HCT116 (cell line): ENCODE data around the gene PANK4. TPM values are rescaled to one million over a fixed set of nuclear protein-coding genes. Genes with fewer than 3 reads are reported as not detected.
A peak's percentile ranks its signal among the peaks of the same experiment; 100 is the strongest.

ENCODE experiments used
- ATAC-seq: fragments of 200-7000 bp; cut with Tn5 transposase; 2 replicates; pipeline ENCODE4 v1.9.1; 2020; ENCODE audit warnings: mild to moderate bottlenecking, moderate library complexity
- BruUV-seq: library from RNA; stranded (reverse); fragments of 400-500 nt; replicated peaks from 2 replicates; lab custom pipeline; 2021; lab: Mats Ljungman, UMichigan
- CTCF ChIA-PET: fragments of 300-600 bp; sonication (Branson Sonifier 250); formaldehyde crosslinking; loops from one replicate; lab custom pipeline; 2021; ENCODE audit warnings: antibody characterized with exemption; lab: Charles Lee
- POLR2A ChIA-PET: fragments of 300-600, 350-600 bp; sonication (Branson Sonifier 250); formaldehyde crosslinking; loops from one replicate; lab custom pipeline; 2021; ENCODE audit warnings: antibody characterized with exemption; lab: Charles Lee
- RAD21 ChIA-PET, 2 experiments: fragments of 300-600 bp; sonication (Branson Sonifier 250); formaldehyde crosslinking; loops; one replicate each; lab custom pipeline; 2023; ENCODE audit warnings: low total read pairs in 2 of 2; ENCODE audit not compliant: uncharacterized antibody in 2 of 2, unreplicated experiment in 2 of 2, low non-redundant PET in 1 of 2; lab: Charles Lee
- DNase-seq: peaks from one replicate; pipeline ENCODE4 v3.0.0-alpha.2; 2010; ENCODE audit warnings: low read depth, low spot score
- H2AFZ ChIP-seq: fragments of 200-600 bp; shearing (Covaris generic), sonication (generic); 2 replicates; pipeline ENCODE4 v1.6.1; 2017; ENCODE audit warnings: low read depth, mixed run types, mixed read lengths, antibody characterized with exemption, low read length; ENCODE audit not compliant: poor library complexity, severe bottlenecking
- H3K27ac ChIP-seq: 2 replicates; pipeline ENCODE4 v1.5.1; 2012; ENCODE audit warnings: low read depth, low read length
- H3K27me3 ChIP-seq: fragments of 200-600 bp; sonication (generic); 2 replicates; pipeline ENCODE4 v1.6.1; 2016; ENCODE audit warnings: mixed run types, low read length, mixed read lengths; ENCODE audit not compliant: insufficient read depth
- H3K36me3 ChIP-seq, 2 experiments: fragments of 200-500 bp in 1 of 2; fragments of 200-600 bp in 1 of 2; sonication (Bioruptor generic) in 1 of 2; sonication (generic) in 1 of 2; 2 replicates each; pipeline versions ENCODE4 v1.5.1 to v1.6.1; 2014 to 2016; ENCODE audit warnings: low read length in 2 of 2, inconsistent platforms in 1 of 2, mixed read lengths in 1 of 2, mixed run types in 1 of 2; ENCODE audit not compliant: insufficient read depth in 2 of 2, control insufficient read depth in 1 of 2
- H3K4me1 ChIP-seq, 2 experiments: fragments of 200-600 bp in 1 of 2; sonication (generic) in 1 of 2; 2 replicates each; pipeline versions ENCODE4 v1.5.1 to v1.6.1; 2012 to 2017; ENCODE audit warnings: low read length in 2 of 2, inconsistent platforms in 1 of 2, mild to moderate bottlenecking in 1 of 2, mixed read lengths in 1 of 2, mixed run types in 1 of 2, moderate library complexity in 1 of 2; ENCODE audit not compliant: insufficient read depth in 2 of 2, control insufficient read depth in 1 of 2
- H3K4me2 ChIP-seq: fragments of 200-600 bp; sonication (generic); 2 replicates; pipeline ENCODE4 v1.6.1; 2017; ENCODE audit warnings: mixed run types, low read length, mixed read lengths
- H3K4me3 ChIP-seq, 2 experiments: fragments of 200-600 bp in 1 of 2; sonication (generic) in 1 of 2; replicated peaks in 1 of 2; 2 replicates each; pipeline ENCODE4 v1.5.1; 2011 to 2016; ENCODE audit warnings: low read length in 2 of 2, control low read depth in 1 of 2, low read depth in 1 of 2, mild to moderate bottlenecking in 1 of 2, mixed read lengths in 1 of 2, mixed run types in 1 of 2
- H3K79me2 ChIP-seq: fragments of 200-600 bp; sonication (generic); 2 replicates; pipeline ENCODE4 v1.6.1; 2017; ENCODE audit warnings: mild to moderate bottlenecking, mixed run types, low read length, moderate library complexity, mixed read lengths; ENCODE audit not compliant: insufficient read depth
- H3K9ac ChIP-seq: fragments of 200-600 bp; sonication (generic); 2 replicates; pipeline ENCODE4 v1.6.1; 2016; ENCODE audit warnings: low read length, mixed read lengths
- H3K9me2 ChIP-seq: fragments of 200-600 bp; sonication (generic), shearing (Covaris generic); 2 replicates; pipeline ENCODE4 v1.6.1; 2017; ENCODE audit warnings: mixed run types, mild to moderate bottlenecking, moderate library complexity; ENCODE audit not compliant: insufficient read depth
- H3K9me3 ChIP-seq, 2 experiments: fragments of 200-500 bp in 1 of 2; fragments of 200-600 bp in 1 of 2; sonication (Bioruptor generic) in 1 of 2; sonication (generic) in 1 of 2; 2 replicates each; pipeline ENCODE4 v1.6.1; 2014 to 2017; ENCODE audit warnings: low read length in 2 of 2, mixed read lengths in 2 of 2, inconsistent platforms in 1 of 2, low read depth in 1 of 2, mild to moderate bottlenecking in 1 of 2, mixed run types in 1 of 2, moderate library complexity in 1 of 2; ENCODE audit not compliant: control insufficient read depth in 1 of 2, insufficient read depth in 1 of 2
- H4K20me1 ChIP-seq: fragments of 200-600 bp; sonication (generic), shearing (Covaris generic); 2 replicates; pipeline ENCODE4 v1.6.1; 2017; ENCODE audit warnings: mixed run types, mild to moderate bottlenecking, moderate library complexity; ENCODE audit not compliant: insufficient read depth
- CBX3 ChIP-seq: IDR thresholded peaks from 2 replicates; pipeline ENCODE4 v1.6.1; 2012; ENCODE audit warnings: low read depth
- CEBPB ChIP-seq: IDR thresholded peaks from 2 replicates; pipeline ENCODE4 v1.6.1; 2012; ENCODE audit warnings: low read depth
- EGR1 ChIP-seq: IDR thresholded peaks from 2 replicates; pipeline ENCODE4 v1.6.1; 2012; ENCODE audit warnings: low read depth
- ELF1 ChIP-seq: IDR thresholded peaks from 2 replicates; pipeline ENCODE4 v1.6.1; 2012; ENCODE audit warnings: low read depth, borderline replicate concordance
- EZH2 ChIP-seq: fragments of 200-600 bp; sonication (generic); IDR thresholded peaks from 2 replicates; pipeline ENCODE4 v1.6.1; 2017; ENCODE audit warnings: antibody characterized with exemption, mixed run types
- EZH2phosphoT487 ChIP-seq: fragments of 200-600 bp; IDR thresholded peaks from 2 replicates; pipeline ENCODE4 v1.6.1; 2018; ENCODE audit warnings: antibody characterized with exemption, borderline replicate concordance
- FOSL1 ChIP-seq: IDR thresholded peaks from 2 replicates; pipeline ENCODE4 v1.6.1; 2012; ENCODE audit warnings: low read depth
- JUND ChIP-seq: IDR thresholded peaks from 2 replicates; pipeline ENCODE4 v1.6.1; 2012
- POLR2A ChIP-seq: IDR thresholded peaks from 2 replicates; pipeline ENCODE4 v1.7.0; 2011; ENCODE audit warnings: borderline replicate concordance; ENCODE audit not compliant: insufficient read depth, insufficient read length; ENCODE audit errors: extremely low read depth
- POLR2AphosphoS5 ChIP-seq: IDR thresholded peaks from 2 replicates; pipeline ENCODE4 v1.6.1; 2011; ENCODE audit warnings: mild to moderate bottlenecking, low read depth, low read length, moderate library complexity
- RAD21 ChIP-seq: IDR thresholded peaks from 2 replicates; pipeline ENCODE4 v1.6.1; 2012; ENCODE audit warnings: low read depth, mild to moderate bottlenecking
- SIN3A ChIP-seq: IDR thresholded peaks from 2 replicates; pipeline ENCODE4 v1.6.1; 2012; ENCODE audit warnings: low read depth
- SP1 ChIP-seq: IDR thresholded peaks from 2 replicates; pipeline ENCODE4 v1.6.1; 2012; ENCODE audit warnings: low read depth
- SRF ChIP-seq: IDR thresholded peaks from 2 replicates; pipeline ENCODE4 v1.6.1; 2012; ENCODE audit warnings: low read depth
- YY1 ChIP-seq: IDR thresholded peaks from 2 replicates; pipeline ENCODE4 v1.6.1; 2011; ENCODE audit warnings: low read length, low read depth, moderate library complexity, mild to moderate bottlenecking; ENCODE audit not compliant: insufficient replicate concordance; ENCODE audit errors: extremely low read depth
- ZFX ChIP-seq: fragments of 450-650 bp; IDR thresholded peaks from 2 replicates; pipeline ENCODE4 v1.6.1; 2017
- intact Hi-C: fragments of 100-400 bp; cut with micrococcal nuclease; formaldehyde crosslinking; loops from 2 replicates; pipeline ENCODE4 v1.10.0; 2022
- total RNA-seq: library from RNA; stranded (reverse); gene quantifications from one replicate; pipeline ENCODE4 v1.2.1, GENCODE V29; 2021; ENCODE audit not compliant: unreplicated experiment
- TF ChIP-seq, protein P1 (sequence below): IDR thresholded peaks from 2 replicates; pipeline ENCODE4 v1.6.1; 2012; ENCODE audit warnings: low read depth
- TF ChIP-seq, protein P2 (sequence below): IDR thresholded peaks from 2 replicates; pipeline ENCODE4 v1.6.1; 2012
- TF ChIP-seq, protein P3 (sequence below): IDR thresholded peaks from 2 replicates; pipeline ENCODE4 v1.6.1; 2011; ENCODE audit warnings: mild to moderate bottlenecking, low read length, moderate library complexity; ENCODE audit not compliant: insufficient replicate concordance; ENCODE audit errors: extremely low read depth
- TF ChIP-seq, protein P4 (sequence below): IDR thresholded peaks from 2 replicates; pipeline ENCODE4 v1.6.1; 2012

Gene PANK4
- total RNA-seq, 1 experiment from 2014 or later = 38.5 TPM

DNA sequence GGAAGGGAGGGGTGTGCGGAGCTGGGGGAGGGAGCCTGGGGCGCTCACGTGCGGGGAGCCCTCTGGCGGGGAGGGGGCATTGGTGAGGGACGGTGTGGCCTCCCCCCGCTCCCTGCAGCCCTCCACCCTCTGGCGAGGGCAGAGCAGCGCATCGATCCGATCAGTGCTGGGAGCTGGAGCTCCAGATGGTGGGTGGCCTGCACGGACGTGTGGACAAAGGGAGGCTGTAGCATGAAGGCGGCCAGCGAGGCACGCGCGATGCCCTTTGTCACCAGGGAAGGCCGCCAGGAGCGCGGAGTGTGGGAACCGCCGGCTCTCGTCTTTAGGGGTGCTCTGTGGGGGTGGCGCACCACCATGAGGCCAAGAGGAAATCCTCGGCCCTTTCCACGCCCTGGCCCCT, 9.1 kb upstream of the PANK4 start:
- H3K36me3 ChIP-seq = no peaks in the 10 kb centered on the region
- no peak overlapping the region for H3K4me3 ChIP-seq
- DNase-seq (no peak), ATAC-seq (no peak)
- POLR2A ChIA-PET = interaction anchor here (1.6 to 1.7 kb wide), 2 partner anchors 9 to 10 kb away, joined by 4 to 6 read pairs; partner anchors contain the start of gene PANK4
- no peaks in the 10 kb centered on the region for H3K27me3 ChIP-seq
- H3K9ac ChIP-seq = peak overlapping the region; percentile 26; the same call in 1 of the 2 replicates
- intact Hi-C loops = no loop called here
- H2AFZ ChIP-seq = no peak overlapping the region
- TF ChIP-seq RAD21 = no peak
- no peak for TF ChIP-seq EGR1
- TF ChIP-seq SIN3A = no peak
- TF ChIP-seq, protein P1, sequence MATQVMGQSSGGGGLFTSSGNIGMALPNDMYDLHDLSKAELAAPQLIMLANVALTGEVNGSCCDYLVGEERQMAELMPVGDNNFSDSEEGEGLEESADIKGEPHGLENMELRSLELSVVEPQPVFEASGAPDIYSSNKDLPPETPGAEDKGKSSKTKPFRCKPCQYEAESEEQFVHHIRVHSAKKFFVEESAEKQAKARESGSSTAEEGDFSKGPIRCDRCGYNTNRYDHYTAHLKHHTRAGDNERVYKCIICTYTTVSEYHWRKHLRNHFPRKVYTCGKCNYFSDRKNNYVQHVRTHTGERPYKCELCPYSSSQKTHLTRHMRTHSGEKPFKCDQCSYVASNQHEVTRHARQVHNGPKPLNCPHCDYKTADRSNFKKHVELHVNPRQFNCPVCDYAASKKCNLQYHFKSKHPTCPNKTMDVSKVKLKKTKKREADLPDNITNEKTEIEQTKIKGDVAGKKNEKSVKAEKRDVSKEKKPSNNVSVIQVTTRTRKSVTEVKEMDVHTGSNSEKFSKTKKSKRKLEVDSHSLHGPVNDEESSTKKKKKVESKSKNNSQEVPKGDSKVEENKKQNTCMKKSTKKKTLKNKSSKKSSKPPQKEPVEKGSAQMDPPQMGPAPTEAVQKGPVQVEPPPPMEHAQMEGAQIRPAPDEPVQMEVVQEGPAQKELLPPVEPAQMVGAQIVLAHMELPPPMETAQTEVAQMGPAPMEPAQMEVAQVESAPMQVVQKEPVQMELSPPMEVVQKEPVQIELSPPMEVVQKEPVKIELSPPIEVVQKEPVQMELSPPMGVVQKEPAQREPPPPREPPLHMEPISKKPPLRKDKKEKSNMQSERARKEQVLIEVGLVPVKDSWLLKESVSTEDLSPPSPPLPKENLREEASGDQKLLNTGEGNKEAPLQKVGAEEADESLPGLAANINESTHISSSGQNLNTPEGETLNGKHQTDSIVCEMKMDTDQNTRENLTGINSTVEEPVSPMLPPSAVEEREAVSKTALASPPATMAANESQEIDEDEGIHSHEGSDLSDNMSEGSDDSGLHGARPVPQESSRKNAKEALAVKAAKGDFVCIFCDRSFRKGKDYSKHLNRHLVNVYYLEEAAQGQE = no peak
- TF ChIP-seq FOSL1 = no peak
- no peak for TF ChIP-seq EZH2phosphoT487
- no peak for TF ChIP-seq SP1
- no peak for TF ChIP-seq CBX3
- TF ChIP-seq, protein P2, sequence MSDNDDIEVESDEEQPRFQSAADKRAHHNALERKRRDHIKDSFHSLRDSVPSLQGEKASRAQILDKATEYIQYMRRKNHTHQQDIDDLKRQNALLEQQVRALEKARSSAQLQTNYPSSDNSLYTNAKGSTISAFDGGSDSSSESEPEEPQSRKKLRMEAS = no peak
- TF ChIP-seq ELF1 = no peak
- TF ChIP-seq YY1 = no peak
- TF ChIP-seq, protein P3, sequence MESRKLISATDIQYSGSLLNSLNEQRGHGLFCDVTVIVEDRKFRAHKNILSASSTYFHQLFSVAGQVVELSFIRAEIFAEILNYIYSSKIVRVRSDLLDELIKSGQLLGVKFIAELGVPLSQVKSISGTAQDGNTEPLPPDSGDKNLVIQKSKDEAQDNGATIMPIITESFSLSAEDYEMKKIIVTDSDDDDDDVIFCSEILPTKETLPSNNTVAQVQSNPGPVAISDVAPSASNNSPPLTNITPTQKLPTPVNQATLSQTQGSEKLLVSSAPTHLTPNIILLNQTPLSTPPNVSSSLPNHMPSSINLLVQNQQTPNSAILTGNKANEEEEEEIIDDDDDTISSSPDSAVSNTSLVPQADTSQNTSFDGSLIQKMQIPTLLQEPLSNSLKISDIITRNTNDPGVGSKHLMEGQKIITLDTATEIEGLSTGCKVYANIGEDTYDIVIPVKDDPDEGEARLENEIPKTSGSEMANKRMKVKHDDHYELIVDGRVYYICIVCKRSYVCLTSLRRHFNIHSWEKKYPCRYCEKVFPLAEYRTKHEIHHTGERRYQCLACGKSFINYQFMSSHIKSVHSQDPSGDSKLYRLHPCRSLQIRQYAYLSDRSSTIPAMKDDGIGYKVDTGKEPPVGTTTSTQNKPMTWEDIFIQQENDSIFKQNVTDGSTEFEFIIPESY = no peak
- no peak for TF ChIP-seq CEBPB
- no peak for TF ChIP-seq POLR2A
- TF ChIP-seq JUND = no peak
- no peak for TF ChIP-seq ZFX
- TF ChIP-seq POLR2AphosphoS5 = no peak
- TF ChIP-seq, protein P4, sequence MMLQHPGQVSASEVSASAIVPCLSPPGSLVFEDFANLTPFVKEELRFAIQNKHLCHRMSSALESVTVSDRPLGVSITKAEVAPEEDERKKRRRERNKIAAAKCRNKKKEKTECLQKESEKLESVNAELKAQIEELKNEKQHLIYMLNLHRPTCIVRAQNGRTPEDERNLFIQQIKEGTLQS = no peak
- TF ChIP-seq SRF = no peak
- no peak for TF ChIP-seq EZH2
- no peaks in the 10 kb centered on the region for H4K20me1 ChIP-seq
- CTCF ChIA-PET = interaction anchor here (1.0 to 1.3 kb wide), 2 partner anchors 10 to 11 kb away, joined by 6 read pairs; partner anchors contain the start of gene PANK4
- no peak overlapping the region for H3K27ac ChIP-seq
- H3K79me2 ChIP-seq = no peaks in the 10 kb centered on the region
- H3K9me2 ChIP-seq = no peaks in the 10 kb centered on the region
- H3K4me1 ChIP-seq = peaks cover 12 to 31% of the 10 kb centered on the region in 2 experiments; a peak in 3 of 4 replicates
- no TSS peak for BruUV-seq
- RAD21 ChIA-PET = no interaction called here
- H3K4me2 ChIP-seq = peak overlapping the region; percentile 78
- no peaks in the 10 kb centered on the region for H3K9me3 ChIP-seq
